Fibroblast of skin of back (primary cell): ENCODE data around the gene RNF222.
"Not testable (repeated sequence)": the region's sequence is repeated elsewhere in the genome, so short reads cannot be mapped to it uniquely, and the experiment has no call there.

Source experiments
- DNase-seq: peaks from one replicate; pipeline ENCODE4 v3.0.0-alpha.2; 2013

Gene RNF222

DNA sequence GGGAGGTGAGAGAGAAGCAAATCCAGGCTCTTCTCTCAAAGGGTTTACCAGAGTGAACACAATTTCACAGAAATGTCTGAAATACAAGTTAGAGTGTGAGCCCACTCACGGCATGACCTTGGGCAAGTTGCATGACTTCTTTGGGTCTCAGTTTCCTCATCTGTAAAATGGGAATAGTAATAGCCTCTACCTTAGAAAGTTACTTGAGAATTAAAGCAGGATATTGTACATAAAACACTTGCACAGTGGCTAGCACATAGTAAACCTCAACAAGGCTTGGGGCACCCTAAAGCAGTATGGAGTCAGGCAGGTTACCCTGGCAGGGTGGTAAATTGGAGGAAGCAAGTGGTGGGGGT lies 13.2 kb upstream of the RNF222 start:
- DNase-seq, result no peak

DNA sequence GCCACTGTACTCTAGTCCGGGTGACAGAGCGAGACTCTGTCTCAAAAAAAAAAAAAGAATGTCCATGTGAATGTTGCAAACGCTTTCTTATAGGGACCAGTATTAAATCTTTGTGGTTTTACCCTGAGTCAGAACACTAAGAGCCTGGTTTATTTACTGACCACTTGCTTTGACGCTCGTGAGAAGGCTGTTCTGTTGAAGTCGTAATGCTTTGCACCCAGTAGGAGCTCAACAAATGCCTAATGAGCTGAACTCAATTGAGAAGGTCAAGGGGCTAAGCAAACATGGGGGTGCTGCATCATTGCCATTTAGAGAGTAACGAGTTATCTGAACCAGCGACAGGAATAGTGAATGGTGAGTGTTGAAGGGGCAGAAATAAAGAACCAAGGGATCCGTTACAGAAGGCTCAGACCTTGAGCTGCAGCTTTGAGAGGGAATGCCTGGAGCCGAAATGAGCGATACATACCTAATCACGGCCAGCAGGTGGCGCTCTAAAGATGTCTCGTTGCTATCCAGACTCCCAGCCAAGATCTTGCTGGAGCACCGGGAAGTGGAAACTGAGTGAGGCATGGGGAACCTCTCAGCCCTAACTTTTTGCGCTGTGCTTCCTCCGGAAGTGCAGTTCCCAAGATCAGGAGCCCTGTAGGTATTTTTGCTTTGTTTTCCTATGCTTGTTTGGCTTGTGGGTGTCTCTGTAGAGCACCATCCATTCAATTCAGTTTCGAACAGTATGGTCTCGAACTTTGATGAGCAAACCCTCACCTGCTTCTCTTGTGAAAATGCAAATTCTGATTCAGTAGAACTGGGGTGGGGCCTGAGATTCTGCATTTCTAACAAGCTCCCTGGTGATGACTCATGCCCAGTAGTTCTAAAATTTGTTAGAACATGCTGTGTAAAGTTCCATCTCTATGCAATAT lies 12.6 kb upstream of the RNF222 start:
- DNase-seq, result peak; percentile 80

DNA sequence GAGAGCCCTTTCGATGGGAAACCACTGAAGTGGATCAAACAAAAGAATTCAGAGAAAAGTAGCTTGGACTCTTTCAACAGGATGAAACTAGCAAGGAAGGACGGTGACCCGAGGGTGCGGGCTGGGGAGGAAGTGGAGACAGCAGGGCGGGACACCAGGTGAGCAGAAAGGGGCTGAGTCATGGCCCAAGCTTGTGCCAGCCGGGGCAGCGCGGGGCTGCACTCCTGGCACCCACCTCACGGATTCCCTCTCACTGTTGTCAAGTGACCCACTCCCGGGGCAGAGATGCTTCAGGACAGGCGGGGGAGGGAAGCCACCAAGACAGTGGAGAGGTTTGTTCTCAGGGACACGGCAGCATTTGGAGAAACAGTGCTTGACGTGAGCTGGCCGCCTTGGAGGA lies 10.7 kb upstream of the RNF222 start:
- no peak for DNase-seq

DNA sequence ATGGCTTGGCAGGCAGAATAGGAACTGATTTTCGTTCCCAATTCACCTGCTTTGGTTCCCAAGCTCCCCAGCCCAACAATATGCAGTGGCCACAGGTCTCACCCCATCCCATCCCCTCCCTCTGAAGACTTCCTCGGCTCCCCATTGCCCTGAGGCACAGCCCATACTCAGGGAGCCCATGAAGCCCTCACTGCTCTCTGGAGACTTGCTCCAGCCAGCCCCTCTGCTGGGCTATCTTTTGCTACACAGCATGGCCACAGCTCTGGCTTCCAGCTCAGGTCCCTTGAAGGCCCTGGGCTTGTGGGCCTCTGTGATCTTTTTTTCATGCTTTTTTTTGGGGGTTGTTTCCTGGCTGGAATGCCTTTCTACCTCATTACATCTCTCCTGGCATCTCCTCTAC lies 8.5 kb upstream of the RNF222 start:
- DNase-seq, result no peak

DNA sequence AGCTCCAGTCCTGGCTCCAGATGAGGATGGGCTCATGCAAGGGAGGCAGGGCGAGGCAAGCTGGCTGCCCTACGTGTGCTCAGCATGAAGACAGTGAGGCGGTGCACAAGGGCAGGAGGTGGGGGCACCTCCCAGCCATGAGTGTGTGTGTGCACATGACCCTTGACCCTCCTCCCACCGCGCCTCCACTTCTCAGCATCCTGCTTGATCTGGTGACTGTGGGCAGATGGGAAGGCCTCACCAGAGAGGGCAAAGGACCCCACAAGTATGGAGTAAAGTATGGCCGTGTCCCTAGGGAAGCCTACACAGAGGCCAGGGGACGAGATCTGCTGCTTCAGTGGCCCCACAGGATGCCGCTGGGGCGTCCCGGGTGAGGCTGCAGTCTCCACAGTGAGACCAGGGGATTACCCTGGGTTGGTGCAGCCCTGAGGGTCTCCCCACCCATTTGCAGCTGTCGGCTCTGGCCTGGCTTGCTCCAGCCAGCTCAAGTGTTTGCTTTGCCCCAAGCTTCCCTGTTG lies 7.9 kb upstream of the RNF222 start:
- DNase-seq, result no peak

DNA sequence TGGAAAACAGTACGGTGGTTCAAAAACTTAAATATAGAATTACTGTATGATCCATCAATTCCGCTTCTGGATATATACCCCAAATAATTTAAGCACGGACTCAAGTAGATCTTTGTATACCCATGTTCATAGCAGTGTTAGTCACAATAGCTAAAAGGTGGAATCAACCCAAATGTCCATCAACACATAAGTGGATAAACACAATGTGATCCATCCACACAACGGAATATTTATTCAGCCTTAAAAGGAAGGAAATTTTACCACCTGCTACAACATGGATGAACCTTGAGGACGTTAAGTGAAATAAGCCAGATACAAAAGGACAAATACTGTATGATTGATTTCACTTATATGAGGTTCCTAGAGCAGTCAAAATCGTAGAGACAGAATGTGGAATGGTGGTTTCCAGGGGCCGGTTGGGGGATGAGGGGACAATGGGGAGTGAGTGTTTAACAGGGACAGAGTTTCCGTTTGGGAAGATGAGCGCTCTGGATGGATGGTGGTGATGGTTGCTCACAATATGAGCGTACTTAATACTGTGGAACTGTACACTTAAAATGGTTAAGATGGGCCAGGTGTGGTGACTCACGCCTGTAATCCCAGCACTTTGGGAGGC lies 5.4 kb upstream of the RNF222 start:
- no peak for DNase-seq

DNA sequence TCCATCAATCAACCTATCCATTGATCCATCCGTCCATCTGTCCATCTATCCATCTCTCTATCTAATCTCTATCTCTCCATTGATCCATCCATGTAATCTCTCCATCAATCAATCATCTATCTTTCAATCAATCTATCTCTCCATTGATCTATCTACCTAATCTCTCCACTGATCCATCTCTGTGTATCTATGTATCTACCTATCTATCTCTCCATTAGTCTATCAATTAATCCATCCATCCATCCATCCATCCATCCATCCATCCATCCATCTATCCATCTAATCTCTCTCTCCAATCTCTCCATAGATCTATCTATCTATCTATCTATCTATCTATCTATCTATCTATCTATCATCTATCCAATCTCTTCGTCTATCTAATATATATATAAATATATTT lies 3.5 kb upstream of the RNF222 start:
- no peak for DNase-seq

DNA sequence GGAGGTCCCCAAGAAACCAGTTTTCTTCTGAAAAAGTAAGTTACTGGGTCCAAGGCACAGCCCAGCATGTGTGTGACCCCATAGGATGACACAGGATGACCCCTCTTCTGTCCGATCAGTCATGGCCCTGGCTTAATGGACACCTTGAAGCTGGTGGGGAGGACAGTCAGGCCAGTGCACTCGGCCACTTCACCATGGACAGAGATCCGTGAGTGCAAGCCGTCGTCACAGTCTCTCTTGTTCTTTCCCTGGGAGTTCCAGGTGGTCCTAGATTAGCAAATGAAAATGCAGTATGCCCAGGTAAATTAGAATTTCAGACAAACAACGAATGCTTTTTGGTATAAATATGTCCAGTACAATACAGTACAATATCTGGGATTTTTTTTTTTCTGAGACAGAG lies 1.4 kb upstream of the RNF222 start:
- no peak for DNase-seq

DNA sequence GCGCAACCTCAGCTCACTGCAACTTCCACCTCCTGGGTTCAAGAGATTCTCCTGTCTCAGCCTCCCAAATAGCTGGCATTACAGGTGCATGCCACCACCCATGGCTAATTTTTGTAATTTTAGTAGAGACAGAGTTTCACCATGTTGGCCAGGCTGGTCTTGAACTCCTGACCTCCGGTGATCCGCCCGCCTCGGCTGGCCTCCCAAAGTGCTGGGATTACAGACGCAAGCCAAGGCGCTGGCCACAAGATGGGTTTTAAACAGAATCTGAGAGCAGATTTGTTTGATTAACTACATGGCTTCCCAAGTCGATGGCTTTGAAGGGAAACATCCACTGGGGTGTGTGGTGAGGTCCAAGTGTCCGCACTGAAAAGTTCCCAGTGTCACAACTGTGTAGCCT lies 3.1 kb downstream of the RNF222 start:
- not testable (repeated sequence) for DNase-seq

DNA sequence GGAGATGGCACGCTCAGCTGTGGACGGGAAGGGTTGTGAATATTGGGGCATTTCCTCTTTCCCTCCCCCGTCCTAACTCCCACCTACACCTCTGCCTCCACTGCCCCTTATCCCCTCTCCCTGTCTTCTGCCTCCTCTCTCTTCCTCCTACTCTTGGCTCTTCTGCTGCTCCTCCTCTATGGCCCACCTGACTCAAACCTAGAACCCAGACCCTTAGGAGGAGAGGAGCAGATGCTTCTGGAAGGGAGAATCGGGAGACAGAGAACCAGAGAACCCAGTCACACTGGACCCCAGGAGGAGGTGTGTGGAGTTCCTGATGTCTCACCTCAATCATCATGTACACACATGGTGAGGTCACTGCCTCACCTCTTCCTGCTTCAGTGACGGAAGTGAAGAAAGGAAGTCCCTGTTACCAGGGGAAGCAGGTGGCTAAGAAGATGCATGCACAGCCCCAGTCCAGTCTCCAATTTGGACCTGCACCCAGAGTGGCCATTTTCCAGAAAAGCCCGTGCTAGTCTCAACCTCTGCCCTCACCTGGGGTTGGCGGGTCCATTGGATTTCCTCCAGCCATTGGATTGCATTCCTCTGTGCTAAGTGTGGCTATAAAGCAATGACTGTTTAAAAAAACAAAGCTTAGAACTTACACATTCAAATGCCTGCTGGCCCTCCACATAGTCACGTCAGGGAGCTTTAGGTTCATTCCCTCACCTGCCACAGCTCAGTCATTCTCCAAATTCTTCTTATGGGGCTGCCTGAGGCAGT lies 4.0 kb downstream of the RNF222 start:
- DNase-seq, result peak; percentile 33

DNA sequence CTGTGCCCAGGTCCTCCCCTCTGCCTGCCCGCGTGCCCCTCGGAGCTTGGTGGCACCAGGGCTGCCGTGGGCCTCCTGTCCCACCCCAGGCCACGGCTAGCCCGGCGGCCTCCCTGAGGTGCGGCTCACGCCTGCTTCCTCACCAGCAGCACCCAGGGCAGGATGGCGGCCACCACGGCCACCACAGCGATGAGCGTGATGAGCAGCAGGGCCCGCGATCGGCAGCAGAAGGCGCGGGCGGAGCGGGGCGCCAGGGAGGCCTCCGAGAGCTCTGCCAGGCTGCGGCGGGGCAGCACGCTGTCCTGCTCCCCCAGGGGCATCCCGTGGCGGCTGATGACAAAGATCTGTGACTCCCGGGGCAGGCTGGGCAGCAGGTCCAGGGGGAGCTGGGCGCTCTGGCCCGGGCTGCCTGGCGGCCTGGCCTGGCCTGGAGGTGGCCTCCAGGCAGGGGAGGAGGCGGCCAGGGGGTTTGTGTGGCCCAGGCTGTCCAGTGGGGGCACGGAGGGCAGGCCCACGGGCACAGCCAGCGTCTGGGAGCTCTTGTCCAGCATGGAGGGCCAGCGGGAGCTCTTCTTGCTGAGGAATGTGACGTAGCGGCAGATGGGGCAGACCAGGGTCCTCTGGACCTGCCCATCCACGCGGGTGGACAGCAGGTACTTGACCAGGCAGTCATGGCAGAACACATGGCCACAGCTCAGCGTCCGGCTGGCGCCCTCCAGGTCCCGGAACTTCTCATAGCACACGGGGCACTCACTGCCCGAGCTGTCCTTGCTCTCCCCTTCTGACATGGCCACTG lies 4.8 kb downstream of the RNF222 start:
- no peak for DNase-seq

DNA sequence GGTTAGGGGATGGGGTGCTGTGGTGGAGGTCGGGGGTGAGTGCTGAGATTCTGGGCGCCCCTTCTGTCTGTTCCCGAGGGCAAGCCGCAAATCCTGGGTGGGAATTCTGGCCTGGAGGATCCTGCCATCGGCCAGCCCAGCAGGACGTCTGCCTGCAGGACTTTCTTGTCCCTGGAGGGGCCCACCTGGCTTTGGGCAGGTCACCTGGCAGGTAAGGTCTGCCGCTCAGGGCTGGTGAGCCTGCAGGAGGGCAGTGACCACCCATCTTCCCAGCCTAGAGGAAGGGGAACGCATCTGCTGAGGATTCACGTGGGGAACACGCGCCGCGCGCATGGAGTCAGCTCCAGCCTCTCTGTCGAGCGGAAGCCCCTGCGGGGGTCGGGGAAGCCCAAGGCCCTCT lies 5.4 kb downstream of the RNF222 start:
- no peak for DNase-seq

DNA sequence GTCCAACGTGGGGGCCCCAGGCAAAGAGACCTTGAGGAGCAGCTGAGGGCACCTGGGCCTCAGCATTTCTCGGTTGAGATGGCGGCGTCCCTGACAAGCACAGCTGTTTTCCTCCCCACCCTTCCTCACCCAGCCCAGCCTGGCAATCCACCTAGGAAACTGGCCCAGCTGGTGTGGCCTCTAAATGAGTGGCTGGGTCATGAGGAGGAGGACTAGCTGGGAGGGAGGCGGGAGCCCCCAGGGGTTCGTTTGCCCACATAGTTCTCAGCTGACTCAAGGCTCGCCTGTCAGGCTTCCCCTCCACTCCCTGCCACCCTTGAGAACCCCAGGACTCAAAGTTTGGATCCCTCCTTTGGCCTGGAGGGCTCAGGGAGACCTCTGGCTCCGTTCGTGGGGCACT lies 5.9 kb downstream of the RNF222 start:
- peak; percentile 54 for DNase-seq

DNA sequence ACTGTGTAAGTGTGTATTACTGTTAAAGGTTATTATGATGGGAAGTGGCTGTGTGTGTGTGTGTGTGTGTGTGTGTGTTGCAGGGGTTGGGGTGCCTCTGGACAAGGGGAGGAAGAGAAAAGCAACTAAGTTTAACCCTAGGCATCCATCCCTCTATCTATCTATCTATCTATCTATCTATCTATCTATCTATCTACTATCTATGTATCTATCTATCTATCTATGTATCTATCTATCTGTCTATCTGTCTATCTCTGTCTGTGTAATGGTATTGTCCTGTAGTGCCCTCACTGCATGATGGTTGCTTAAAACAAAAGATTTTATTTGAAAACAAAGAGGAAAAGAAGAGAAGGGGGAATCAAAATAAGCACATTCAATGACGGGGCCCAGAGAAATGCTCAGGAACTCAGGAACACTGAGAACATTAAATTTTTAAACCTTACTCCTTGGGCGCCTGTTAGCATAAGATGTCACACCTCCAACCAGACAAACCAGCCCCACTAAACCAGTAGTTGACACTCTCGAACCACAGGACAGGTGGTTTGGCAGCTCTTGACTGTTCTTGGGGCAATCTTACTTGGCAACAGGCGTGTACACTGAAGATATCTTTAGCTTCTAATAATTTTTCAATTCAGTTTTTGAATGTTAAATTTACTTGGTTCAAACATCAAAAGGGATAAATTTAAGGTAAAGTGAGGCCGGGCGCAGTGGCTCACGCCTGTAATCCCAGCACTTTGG lies 9.5 kb downstream of the RNF222 start:
- no peak for DNase-seq

DNA sequence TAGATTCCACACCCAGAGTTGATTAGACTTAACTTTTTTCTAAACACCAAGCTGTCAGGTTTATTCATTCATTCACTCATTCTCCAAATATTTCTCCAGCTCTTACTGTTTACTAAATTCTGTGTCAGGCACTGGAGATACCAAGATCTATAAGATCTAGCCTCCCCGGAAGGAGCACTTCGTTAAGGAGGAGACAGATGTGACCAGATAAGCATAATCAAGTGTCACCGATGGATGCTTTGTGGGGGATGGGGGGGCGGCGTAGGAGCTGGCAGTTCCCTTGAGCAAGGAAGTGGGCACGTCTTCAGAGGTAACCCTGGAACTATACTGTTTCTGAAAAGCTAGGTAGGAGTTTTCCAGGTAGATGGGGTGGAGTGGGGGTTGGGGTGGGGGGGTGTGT lies 10.8 kb downstream of the RNF222 start:
- DNase-seq, result no peak

DNA sequence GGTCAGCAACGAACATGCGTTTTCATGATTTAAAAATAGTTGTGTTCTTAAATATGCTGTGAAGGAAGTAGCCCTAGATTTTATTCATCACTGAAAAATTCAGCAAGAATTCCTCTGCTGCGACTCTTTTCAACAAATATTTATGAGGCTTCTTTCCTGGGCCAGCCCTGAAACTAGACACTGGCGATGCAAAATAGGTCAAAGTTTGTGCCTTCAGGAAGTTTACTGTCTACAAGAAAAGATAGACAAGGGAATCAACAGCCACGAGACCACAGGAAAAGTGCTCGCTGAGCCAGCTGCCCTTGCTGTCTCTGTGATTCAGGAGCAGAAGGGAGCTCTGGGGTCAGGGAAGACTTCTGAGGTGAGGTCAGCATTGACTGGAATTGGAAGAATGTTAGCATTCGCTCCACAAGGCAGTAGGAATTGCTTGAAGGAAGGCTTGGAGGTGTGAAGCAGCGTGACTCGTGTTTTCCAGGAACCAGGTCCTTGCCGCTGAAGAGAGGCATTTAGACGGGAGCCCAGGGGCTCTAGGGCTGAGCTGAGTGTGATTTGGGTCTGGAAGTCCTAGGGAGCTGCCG lies 12.7 kb downstream of the RNF222 start:
- peak; percentile 95 for DNase-seq

DNA sequence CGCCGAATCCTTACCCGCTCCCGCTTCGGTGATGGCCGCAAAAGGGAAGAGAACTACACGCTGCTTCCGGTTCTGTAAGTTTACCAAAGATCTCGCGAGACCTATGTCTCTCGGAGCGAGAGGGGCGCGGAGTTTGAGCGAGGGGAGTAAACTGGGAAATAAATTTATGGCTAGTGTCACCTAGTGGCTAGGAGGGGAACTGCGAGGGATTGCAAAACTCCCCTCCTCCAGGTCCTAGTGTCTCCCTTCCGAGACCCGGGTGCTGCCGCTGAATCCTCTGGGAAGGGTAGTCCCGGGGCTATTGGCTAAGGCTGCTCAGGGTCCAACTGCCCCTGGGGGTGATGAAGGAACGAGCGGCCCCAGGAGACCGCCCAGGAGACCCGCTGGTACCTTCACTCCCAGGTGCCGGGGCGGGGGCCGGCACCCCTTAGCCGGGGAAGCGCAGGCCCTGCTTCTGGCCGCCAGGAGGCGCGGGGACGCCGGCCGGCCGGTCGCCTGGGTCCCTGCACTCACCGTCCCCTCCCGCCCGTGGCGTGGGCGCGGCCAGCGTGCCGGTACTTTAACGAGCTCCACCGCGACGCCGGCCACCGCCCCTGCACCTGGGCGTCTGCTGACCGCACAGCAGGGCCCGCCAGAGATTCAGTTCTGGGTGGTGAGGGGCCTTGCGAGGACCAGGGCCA lies 14.3 kb downstream of the RNF222 start, which contains the start of gene RPL26:
RPL26 (minus strand) TSS at position 51 of the 680 bp plus-strand sequence. CDS start 883 bp downstream, outside the sequence.
- peak; percentile 99 for DNase-seq

DNA sequence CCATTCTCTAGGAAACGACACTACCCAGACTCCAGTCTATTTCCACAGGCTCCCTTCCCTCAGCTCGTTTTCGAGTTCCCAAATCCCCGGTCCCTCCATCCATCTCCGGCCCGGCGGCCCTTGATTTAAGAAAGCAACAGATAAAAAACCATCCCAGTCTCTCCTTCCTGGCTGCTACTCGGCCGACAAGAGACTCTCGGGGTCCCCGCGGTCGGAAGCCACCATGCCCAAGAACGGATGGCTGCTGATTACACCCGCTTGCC lies 14.8 kb downstream of the RNF222 start:
- DNase-seq, result no peak

DNA sequence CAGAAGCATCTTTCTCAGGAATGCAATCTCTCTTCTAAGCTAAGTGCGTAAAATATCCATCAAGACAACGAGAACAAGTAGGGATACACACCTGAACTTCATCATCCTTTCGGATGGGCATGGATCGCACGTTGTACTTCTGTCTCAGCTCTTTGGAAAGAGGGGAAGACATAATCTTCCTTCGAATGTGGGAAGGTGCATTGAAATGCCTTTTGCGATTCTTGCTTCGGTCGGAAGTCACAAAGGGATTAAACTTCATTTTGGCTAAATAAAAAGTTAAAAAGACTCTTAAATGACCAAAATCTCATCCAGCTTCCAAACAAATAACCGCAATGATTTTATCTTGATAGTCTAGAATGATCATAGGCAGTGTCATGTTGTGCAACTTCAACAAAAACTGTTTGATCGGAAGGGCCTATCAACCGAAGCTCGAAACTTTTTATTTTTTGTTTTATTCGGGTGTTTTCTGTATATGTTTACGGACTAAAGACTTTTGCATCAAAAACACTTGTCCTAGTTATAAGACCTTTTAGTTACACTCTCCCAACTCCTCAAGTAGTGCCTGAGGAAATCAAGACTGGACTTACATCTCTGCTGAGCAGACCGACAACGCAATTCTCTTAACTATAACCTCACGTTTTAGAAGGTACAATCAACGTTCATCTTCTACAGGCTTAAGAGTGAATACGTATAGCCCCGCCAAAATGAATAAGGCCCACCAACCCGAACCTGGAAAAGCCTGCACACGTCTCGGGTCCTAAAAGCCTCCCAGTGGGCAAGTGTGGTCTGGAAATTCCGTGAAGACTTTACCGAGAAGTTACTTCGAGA lies 15.4 kb downstream of the RNF222 start:
- DNase-seq, result no peak

DNA sequence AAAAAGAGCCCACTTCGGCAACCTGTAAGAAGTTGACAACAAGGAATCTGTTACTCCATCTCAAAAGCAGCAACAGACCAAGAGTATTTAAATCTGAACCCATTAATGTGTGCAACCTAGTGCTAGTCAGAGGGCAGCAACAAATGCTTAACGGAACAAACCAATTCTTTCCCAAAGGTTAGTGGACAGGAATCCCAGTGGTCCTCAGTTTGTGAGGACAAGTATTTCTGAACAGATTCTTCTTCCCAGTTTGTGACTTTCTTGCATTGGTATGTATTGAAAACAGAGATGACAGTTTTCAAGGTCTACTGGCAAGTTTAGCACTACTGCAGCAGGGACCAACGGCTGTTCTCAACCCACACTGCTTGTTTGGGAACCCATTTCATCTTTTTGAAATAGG lies 17.6 kb downstream of the RNF222 start:
- DNase-seq, result no peak
